Activated B cell treated with CpG ODN at 0.5 μM for 24 hours (primary cell): ENCODE measurements around the gene SGMS2. TPM values are rescaled to one million over a fixed set of nuclear protein-coding genes. Genes with fewer than 3 reads are reported as not detected.
"Not testable (repeated sequence)": the region's sequence is repeated elsewhere in the genome, so short reads cannot be mapped to it uniquely, and the experiment has no call there.

Experiments
- ATAC-seq: fragments of 200-7000 bp; cut with Tn5 transposase; one replicate; pipeline ENCODE4 v1.10.0; 2021; ENCODE audit warnings: low read depth, mild to moderate bottlenecking, moderate library complexity
- CTCF ChIA-PET: fragments of 350-600 bp; sonication (Branson Sonifier 250); formaldehyde crosslinking; loops from one replicate; lab custom pipeline; 2021; ENCODE audit warnings: antibody characterized with exemption; lab: Charles Lee
- POLR2A ChIA-PET: fragments of 350-600 bp; sonication (Branson Sonifier 250); formaldehyde crosslinking; loops from one replicate; lab custom pipeline; 2021; ENCODE audit warnings: antibody characterized with exemption; lab: Charles Lee
- DNase-seq: peaks from one replicate; pipeline ENCODE4 v3.0.0; 2022
- H3K27ac Mint-ChIP-seq: one replicate; pipeline ENCODE4 v1.8.0; 2020; ENCODE audit warnings: mixed read lengths
- H3K27me3 Mint-ChIP-seq: one replicate; pipeline ENCODE4 v1.8.0; 2021; ENCODE audit warnings: mixed read lengths
- H3K36me3 Mint-ChIP-seq: one replicate; pipeline ENCODE4 v1.8.0; 2021; ENCODE audit warnings: low read depth, mixed read lengths
- H3K4me1 Mint-ChIP-seq: one replicate; pipeline ENCODE4 v1.8.0; 2021; ENCODE audit warnings: mixed read lengths
- H3K4me3 Mint-ChIP-seq: one replicate; pipeline ENCODE4 v1.8.0; 2020; ENCODE audit warnings: mild to moderate bottlenecking, mixed read lengths
- H3K9me3 Mint-ChIP-seq: one replicate; pipeline ENCODE4 v1.8.0; 2020; ENCODE audit warnings: mixed read lengths
- intact Hi-C: fragments of 100-400 bp; cut with micrococcal nuclease; formaldehyde crosslinking; loops from one replicate; pipeline ENCODE4 v1.15.1; 2024
- total RNA-seq: library from RNA; stranded (reverse); gene quantifications from 2 replicates; pipeline ENCODE4 v1.2.3, GENCODE V29; 2022
- TF ChIP-seq, protein P1 (sequence below): fragments of 200-600 bp; IDR thresholded peaks from one replicate; pipeline ENCODE4 v1.8.0; 2022; ENCODE audit warnings: antibody characterized with exemption, mild to moderate bottlenecking

Gene SGMS2
- total RNA-seq, 1 donor from 2014 or later, result not detected

DNA sequence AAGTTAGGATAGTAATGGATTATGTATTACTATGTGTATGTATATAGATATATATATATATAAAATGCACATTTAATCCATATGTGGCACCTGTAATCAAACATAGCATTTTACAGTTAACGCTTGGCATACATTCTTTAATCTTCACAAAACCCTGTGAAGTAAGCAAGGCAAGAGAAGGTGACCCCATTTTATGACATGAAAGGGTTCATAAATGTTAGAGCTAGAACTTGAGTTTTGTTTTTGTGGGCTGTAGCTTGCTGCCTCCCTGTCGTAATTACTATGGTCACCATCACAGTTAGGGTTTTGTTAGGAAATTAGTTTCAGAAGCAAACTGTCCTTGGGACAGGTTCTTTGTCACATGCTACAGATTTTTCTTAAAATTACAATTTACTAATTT is 92.8 kb downstream of the SGMS2 start:
- Mint-ChIP-seq H3K27me3 (peaks cover 12% of the 10 kb centered on the region), H3K27ac (no peak overlapping the region), H3K36me3 (peaks cover 2% of the 10 kb centered on the region), H3K4me3 (no peak overlapping the region), H3K9me3 (peaks cover 15% of the 10 kb centered on the region), H3K4me1 (peaks cover 2% of the 10 kb centered on the region)
- ATAC-seq (no peak), DNase-seq (no peak)
- TF ChIP-seq, protein P1, sequence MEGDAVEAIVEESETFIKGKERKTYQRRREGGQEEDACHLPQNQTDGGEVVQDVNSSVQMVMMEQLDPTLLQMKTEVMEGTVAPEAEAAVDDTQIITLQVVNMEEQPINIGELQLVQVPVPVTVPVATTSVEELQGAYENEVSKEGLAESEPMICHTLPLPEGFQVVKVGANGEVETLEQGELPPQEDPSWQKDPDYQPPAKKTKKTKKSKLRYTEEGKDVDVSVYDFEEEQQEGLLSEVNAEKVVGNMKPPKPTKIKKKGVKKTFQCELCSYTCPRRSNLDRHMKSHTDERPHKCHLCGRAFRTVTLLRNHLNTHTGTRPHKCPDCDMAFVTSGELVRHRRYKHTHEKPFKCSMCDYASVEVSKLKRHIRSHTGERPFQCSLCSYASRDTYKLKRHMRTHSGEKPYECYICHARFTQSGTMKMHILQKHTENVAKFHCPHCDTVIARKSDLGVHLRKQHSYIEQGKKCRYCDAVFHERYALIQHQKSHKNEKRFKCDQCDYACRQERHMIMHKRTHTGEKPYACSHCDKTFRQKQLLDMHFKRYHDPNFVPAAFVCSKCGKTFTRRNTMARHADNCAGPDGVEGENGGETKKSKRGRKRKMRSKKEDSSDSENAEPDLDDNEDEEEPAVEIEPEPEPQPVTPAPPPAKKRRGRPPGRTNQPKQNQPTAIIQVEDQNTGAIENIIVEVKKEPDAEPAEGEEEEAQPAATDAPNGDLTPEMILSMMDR, result no peak
- POLR2A ChIA-PET, result no interaction called here
- intact Hi-C loops, result no loop called here
- CTCF ChIA-PET, result no interaction called here

DNA sequence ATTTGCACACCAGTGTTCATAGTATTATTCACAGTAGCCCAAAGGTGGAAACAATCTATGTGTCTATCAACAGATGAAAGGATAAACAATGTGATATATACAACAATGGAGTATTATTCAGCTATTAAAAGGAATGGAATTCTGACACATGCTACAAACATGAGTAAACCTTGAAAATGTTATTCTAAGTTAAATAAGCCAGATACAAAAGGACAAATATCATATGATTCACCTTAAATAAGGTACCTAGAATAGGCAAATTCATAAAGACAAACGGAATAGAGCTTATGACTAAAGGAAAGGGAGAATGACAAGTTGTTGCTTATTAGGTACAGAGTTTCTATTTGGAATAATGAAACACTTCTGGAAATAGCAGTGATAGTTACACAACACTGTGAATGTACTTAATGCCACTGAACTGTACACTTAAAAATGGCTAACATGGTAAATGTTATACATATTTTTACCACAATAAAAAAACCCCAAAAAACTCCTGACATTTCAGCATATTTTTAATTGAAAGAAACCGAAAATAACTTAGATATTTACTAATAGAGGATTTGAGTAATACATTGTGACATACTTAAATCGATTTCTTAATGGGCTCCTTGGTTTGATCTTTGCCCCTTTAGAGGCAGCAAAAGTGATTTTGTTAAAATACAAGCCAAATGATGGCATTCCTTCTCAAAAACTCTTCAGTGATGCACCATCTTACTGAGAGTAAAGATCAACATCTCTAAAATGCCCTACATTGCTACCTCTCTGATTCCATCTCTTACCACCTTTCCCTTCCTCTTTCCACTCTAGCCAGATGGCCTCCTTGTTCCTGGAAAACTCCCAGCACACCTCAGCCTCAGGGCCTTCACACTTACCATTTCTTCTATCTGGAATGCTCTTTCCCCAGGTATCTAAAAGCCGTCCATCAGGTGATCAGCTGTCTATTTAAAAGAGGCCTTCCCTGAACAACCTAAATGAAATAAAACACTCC is 98.0 kb downstream of the SGMS2 start:
- Mint-ChIP-seq H3K9me3 (peaks cover 15% of the 10 kb centered on the region), H3K27me3 (peaks cover 12% of the 10 kb centered on the region), H3K4me3 (no peak overlapping the region), H3K4me1 (no peaks in the 10 kb centered on the region), H3K27ac (no peak overlapping the region), H3K36me3 (peaks cover 2% of the 10 kb centered on the region)
- DNase-seq (no peak), ATAC-seq (no peak)
- POLR2A ChIA-PET, result no interaction called here
- TF ChIP-seq, protein P1, result no peak
- intact Hi-C loops, result no loop called here
- CTCF ChIA-PET, result interaction anchor here (2.0 kb wide), 1 partner anchor 10 kb away, joined by 6 read pairs; no protein-coding TSS in a partner anchor

DNA sequence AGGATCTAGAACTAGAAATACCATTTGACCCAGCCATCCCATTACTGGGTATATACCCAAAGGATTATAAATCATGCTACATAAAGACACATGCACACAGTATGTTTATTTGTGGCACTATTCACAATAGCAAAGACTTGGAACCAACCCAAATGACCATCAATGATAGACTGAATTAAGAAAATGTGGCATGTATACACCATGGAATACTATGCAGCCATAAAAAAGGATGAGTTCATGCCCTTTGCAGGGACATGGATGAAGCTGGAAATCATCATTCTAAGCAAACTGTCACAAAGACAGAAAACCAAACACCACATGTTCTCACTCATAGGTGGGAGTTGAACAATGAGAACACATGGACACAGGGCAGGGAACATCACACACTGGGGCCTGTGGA is 101.0 kb downstream of the SGMS2 start:
- H3K36me3 Mint-ChIP-seq, H3K27me3 Mint-ChIP-seq, ATAC-seq, H3K4me1 Mint-ChIP-seq, POLR2A ChIA-PET, H3K27ac Mint-ChIP-seq, H3K9me3 Mint-ChIP-seq, CTCF ChIA-PET, intact Hi-C loops, H3K4me3 Mint-ChIP-seq, DNase-seq: not testable (repeated sequence)

DNA sequence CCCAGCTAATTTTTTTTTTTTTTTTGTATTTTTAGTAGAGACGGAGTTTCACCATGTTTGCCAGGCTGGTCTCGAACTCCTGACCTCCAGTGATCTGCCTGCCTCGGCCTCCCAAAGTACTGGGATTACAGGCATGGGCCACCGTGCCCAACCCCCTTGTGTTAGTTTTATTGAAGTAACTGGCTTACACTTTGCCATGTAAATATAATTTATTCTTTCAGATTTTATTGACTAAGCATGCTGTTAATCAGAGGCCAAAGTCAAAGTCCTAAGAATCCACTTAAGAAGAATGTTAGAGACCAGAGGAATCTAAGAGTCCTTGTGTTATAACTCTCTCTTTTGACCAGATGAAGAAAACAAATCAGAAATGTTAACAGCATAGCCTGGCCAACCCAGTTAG is 102.1 kb downstream of the SGMS2 start:
- H3K4me1 Mint-ChIP-seq, H3K4me3 Mint-ChIP-seq, ATAC-seq, POLR2A ChIA-PET, H3K27me3 Mint-ChIP-seq, DNase-seq, H3K9me3 Mint-ChIP-seq, H3K36me3 Mint-ChIP-seq, CTCF ChIA-PET, intact Hi-C loops, H3K27ac Mint-ChIP-seq: not testable (repeated sequence)

DNA sequence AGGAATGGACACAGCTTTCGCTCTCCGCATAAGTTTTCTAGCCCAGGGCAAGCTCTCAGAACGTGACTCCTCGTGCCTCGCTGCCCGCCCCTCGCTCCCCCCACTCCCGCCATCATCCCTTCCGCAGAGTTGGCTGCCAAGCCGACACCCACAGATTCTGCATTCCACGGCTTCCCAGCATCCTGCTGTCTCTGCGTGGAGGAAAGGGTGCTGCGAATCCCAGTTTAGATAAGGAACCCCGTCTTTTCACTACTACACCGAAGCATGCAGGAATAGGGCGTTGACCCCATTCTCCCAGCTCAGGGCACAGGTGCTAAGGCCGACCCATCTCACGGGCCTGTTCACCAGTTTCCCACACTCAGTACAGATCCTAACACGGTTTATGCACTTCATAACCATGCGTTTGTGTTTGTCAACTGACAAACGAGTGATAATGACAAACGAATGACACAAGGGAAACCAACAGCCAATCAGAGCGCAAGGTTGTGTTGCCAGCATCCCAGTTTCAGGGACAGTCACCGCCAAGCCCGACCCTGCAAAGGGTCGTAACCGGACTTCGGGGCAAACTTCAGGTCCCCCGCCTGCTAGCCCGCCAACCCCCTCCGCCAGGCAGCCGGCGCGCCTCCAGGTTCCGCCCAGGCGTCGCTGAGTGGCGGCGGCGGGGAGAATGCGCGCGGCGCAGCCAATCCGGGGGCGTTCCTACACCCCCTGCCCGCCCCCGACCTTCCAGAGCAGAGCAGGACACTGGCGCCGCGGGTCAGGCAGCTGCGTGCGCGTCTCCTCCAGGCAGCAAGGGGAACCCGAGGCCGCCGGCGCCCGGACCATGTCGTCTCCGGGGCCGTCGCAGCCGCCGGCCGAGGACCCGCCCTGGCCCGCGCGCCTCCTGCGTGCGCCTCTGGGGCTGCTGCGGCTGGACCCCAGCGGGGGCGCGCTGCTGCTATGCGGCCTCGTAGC is 106.4 kb downstream of the SGMS2 start, which contains the start of gene CYP2U1:
CYP2U1 (plus strand) TSS at position 729 of the 954 bp plus-strand sequence; CDS start at position 824, 95 bp downstream.
- H3K4me3 Mint-ChIP-seq, result peak within 1 kb of the TSS; percentile 96
- CTCF ChIA-PET, result interaction anchor here (1.1 to 1.2 kb wide), 2 partner anchors 15 to 63 kb away, joined by 3 to 4 read pairs; no protein-coding TSS in a partner anchor
- TF ChIP-seq, protein P1, result no peak
- H3K27me3 Mint-ChIP-seq, result no peaks in the 10 kb centered on the region
- peaks cover 8% of the 10 kb centered on the region for H3K36me3 Mint-ChIP-seq
- peak within 1 kb of the TSS; percentile 91 for H3K27ac Mint-ChIP-seq
- DNase-seq (peak; percentile 88), ATAC-seq (peak; percentile 95)
- H3K9me3 Mint-ChIP-seq, result no peaks in the 10 kb centered on the region
- intact Hi-C loops, result loop anchor here (1.0 to 5.0 kb wide), 8 partner anchors 58 to 1801 kb away; partner anchors contain the start of genes AIMP1, HADH, LEF1 and OSTC
- POLR2A ChIA-PET, result interaction anchor here (0.6 to 2.7 kb wide), 7 partner anchors 9 to 719 kb away, joined by 3 to 16 read pairs (median 3); partner anchors contain the start of genes HADH, OSTC, PAPSS1 and RPL34
- H3K4me1 Mint-ChIP-seq, result peaks cover 41% of the 10 kb centered on the region
